HL-60 (cell line): ENCODE results near the gene CCR5AS.

Experiments used
- DNase-seq, 2 experiments: peaks; one replicate each; pipeline ENCODE4 v3.0.0-alpha.2; 2010 to 2020; ENCODE audit warnings: low read depth in 1 of 2, low spot score in 1 of 2
- H3K27ac ChIP-seq: fragments of 250-450 bp; sonication (Bioruptor Pico); replicated peaks from 2 replicates; pipeline ENCODE4 v1.5.1; 2020; ENCODE audit warnings: mild to moderate bottlenecking, moderate library complexity
- H3K27me3 ChIP-seq: fragments of 250-450 bp; sonication (Bioruptor Pico); 2 replicates; pipeline ENCODE4 v1.5.1; 2021; ENCODE audit warnings: mild to moderate bottlenecking, moderate library complexity; ENCODE audit not compliant: insufficient read depth, poor library complexity, severe bottlenecking
- H3K4me3 ChIP-seq: replicated peaks from 2 replicates; pipeline ENCODE4 v1.5.1; 2011; ENCODE audit warnings: mild to moderate bottlenecking, control low read depth, low read length; ENCODE audit not compliant: insufficient read depth
- GABPA ChIP-seq: IDR thresholded peaks from 2 replicates; pipeline ENCODE4 v1.6.1; 2012; ENCODE audit warnings: low read depth
- POLR2AphosphoS5 ChIP-seq: IDR thresholded peaks from 2 replicates; pipeline ENCODE4 v1.6.1; 2012; ENCODE audit warnings: low read depth
- REST ChIP-seq: IDR thresholded peaks from 2 replicates; pipeline ENCODE4 v1.6.1; 2012; ENCODE audit warnings: low read depth; ENCODE audit not compliant: insufficient replicate concordance
- SPI1 ChIP-seq: IDR thresholded peaks from 2 replicates; pipeline ENCODE4 v1.6.1; 2012; ENCODE audit warnings: low read depth, mild to moderate bottlenecking, borderline replicate concordance
- TF ChIP-seq, protein P1 (sequence below): IDR thresholded peaks from one replicate; pipeline ENCODE4 v1.5.1; 2011; ENCODE audit warnings: low read length, control low read depth, inconsistent platforms; ENCODE audit not compliant: insufficient read depth

The CCR5AS gene

DNA sequence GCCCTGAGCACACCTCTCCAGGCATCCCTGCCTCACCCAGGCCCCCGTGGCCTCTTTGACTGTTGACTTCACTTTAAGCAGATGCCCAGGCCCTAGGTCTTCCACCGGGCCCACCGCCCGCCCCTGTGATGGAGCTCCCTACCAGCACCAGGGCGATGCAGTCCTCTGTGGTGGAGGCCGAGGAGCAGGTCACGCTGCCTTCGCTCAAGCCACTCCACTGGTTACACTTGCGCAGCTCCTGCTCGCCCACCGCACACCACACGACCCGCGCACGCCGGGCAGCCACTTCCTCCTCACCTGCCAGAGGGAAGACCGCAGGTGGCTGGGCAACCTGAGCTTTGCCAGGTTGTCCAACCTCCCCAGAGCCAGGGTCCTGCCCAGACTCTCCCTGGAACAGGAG, 41.9 kb upstream of the CCR5AS start:
- Histone ChIP-seq H3K27me3 (no peaks in the 10 kb centered on the region), H3K4me3 (no peak overlapping the region), H3K27ac (no peak overlapping the region)
- TF ChIP-seq REST (no peak), SPI1 (no peak), POLR2AphosphoS5 (no peak), GABPA (no peak)
- TF ChIP-seq, protein P1, sequence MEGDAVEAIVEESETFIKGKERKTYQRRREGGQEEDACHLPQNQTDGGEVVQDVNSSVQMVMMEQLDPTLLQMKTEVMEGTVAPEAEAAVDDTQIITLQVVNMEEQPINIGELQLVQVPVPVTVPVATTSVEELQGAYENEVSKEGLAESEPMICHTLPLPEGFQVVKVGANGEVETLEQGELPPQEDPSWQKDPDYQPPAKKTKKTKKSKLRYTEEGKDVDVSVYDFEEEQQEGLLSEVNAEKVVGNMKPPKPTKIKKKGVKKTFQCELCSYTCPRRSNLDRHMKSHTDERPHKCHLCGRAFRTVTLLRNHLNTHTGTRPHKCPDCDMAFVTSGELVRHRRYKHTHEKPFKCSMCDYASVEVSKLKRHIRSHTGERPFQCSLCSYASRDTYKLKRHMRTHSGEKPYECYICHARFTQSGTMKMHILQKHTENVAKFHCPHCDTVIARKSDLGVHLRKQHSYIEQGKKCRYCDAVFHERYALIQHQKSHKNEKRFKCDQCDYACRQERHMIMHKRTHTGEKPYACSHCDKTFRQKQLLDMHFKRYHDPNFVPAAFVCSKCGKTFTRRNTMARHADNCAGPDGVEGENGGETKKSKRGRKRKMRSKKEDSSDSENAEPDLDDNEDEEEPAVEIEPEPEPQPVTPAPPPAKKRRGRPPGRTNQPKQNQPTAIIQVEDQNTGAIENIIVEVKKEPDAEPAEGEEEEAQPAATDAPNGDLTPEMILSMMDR: no peak
- no peak for DNase-seq

DNA sequence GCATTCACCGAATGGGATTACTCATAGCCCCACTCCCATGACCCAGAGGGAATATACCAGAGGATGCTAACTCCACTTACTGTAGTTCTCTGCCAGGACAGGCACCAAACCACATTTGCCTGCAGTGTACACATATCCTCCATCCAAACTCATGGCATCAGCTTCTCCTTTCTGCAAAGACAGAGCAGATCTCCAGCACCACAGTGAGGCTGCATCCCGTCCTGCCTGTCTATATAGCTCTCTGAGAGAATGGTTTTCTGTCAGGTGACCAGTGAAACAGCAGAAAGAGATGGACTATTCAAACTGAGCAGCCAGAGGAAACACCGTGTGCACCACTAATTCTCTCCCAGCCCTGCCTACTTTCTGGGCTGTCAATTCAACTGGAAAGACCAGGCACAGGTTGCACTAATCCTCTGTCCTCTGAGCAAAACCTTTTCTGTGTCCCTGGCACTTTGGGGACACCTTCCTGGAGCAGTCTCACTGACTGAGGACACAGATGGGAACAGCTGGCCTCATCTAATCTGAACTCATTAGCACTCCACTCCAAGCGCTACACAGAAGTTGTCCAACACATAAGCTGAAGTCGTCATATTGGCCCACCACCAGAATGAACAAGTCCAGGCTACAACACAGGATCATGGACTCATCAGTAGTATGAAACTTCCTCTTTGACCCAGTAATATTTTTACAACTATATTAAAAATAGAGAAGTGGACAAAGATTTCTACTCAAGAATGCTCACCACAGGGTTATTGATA, 40.5 kb upstream of the CCR5AS start:
- H3K27me3 ChIP-seq: no peaks in the 10 kb centered on the region
- DNase-seq: peak in 1 of 2 experiments; percentile 39
- no peak overlapping the region for H3K27ac ChIP-seq
- no peak overlapping the region for H3K4me3 ChIP-seq
- TF ChIP-seq GABPA (no peak), SPI1 (peak; percentile 31; the same call in 1 of the 2 replicates)

DNA sequence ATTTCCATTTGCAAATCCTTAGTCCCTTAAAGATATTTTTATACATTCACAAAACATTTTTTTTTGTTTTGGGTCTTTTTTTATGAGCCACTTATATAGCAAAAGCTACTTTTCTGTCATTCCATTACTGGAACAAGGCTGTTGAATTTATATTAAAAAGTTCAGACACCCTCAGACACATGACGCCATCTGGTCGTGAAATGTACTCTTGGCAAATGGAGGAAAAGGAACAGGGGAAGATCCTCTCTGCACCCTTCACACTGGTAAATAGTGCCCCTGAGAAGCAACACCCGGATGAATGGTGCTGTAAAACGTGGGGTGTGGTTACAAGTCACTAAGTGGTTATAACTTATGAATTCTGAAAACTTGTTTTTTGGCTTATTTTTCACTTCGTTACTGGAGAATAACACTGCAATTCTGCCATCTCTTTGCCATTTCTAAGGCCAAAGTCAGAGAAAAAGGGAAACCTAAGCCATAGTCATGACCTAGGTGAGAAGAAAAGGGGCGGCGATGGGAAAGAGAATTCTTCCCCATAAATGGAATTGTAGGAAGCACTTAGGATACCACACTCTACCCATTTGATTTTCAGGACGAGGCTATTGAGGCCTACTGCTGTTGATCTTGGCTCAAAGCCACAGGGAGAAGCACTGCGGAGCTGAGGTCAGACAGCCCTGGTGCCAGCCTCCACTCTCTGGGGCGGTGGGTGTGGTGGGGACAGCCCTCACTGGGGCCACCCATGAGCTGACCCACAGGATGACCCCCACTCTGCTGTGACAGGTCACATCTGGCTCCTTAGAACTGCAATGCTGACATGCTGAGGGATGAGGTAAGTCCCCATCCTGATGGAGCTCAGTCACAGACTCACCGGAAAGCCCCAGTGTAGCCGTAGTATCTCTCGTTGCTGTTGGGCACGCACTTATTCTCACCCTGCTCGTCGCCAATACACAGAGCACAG, 36.0 kb upstream of the CCR5AS start:
- no peak for TF ChIP-seq POLR2AphosphoS5
- TF ChIP-seq SPI1: 0 out of 2 replicates have a peak, but pooled peaks have one; percentile 9
- TF ChIP-seq, protein P1: peak; percentile 43
- H3K27ac ChIP-seq: no peak overlapping the region
- peak; percentile 20 to 55 for DNase-seq
- H3K4me3 ChIP-seq: no peak overlapping the region
- H3K27me3 ChIP-seq: no peaks in the 10 kb centered on the region

DNA sequence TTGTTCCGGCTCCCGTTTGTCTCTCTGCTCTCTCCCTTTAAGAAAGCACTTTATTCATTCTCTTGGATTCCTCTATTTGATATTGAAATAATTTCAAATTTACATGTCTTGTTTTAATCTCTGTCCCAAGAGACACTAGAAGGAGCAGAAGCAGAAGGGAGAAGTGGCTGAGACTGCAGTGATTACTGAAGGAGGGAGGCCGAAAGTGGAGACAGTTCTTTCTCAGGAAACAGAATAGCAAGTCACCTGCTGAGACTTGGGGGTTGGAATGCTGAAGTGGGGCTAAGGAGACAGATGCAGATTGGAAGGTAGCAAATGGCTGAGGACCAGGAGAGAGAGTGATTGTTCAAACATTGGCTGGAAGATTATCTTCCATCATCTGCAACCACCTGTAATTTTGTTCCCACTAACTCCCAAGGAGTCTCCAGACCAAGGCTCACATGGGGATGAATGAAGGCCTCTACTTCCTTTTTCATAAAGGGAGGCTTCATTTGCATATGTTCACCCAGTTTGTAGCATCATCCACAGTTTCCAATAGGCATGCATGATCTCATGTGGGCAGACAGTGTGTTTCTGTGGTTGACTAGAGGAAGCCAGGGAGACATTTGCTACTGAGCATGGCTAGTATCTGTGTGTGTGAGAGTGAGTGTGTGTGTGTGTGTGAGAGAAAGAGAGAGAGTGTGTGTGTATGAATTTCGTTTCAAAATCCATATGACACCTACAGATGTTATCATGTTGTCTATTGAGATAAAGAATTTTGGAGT, 33.8 kb upstream of the CCR5AS start:
- TF ChIP-seq GABPA (no peak), POLR2AphosphoS5 (no peak), SPI1 (no peak)
- Histone ChIP-seq H3K27me3 (no peaks in the 10 kb centered on the region), H3K4me3 (no peak overlapping the region), H3K27ac (no peak overlapping the region)
- peak; percentile 40 to 45 for DNase-seq

DNA sequence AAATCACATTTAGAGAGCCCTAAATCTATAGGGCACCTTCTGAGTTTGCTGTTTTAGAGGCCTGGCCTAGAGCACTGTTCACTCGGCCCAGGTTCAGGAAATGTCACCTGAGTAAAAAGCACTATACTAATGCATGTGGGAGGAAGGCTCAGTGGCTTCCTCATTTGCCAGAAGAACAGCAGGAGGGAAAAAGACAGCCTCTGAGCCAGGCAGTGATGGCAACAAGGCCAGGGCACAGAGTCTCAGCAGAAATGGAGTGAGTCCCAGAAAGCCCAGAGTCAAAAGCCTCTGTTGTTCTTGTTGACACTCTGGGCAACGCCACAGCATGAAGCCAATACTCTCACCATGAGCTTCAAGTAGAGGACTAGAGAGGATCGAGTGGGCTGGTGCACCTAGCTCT, 32.0 kb upstream of the CCR5AS start:
- peak in 1 of 2 experiments; percentile 18 for DNase-seq
- no peaks in the 10 kb centered on the region for H3K27me3 ChIP-seq
- no peak overlapping the region for H3K4me3 ChIP-seq
- TF ChIP-seq POLR2AphosphoS5 (no peak), REST (no peak), SPI1 (peak; percentile 84), GABPA (no peak)
- TF ChIP-seq, protein P1: no peak
- no peak overlapping the region for H3K27ac ChIP-seq
